SH-SY5Y (cell line): ENCODE measurements around the gene CKS1B.

Experiments
- GATA2 ChIP-seq: IDR thresholded peaks from 2 replicates; pipeline ENCODE4 v1.6.1; 2011; ENCODE audit warnings: mild to moderate bottlenecking, low read depth, low read length
- GATA3 ChIP-seq: IDR thresholded peaks from 2 replicates; pipeline ENCODE4 v1.6.1; 2011; ENCODE audit warnings: low read depth, mild to moderate bottlenecking, low read length, moderate library complexity

DNA sequence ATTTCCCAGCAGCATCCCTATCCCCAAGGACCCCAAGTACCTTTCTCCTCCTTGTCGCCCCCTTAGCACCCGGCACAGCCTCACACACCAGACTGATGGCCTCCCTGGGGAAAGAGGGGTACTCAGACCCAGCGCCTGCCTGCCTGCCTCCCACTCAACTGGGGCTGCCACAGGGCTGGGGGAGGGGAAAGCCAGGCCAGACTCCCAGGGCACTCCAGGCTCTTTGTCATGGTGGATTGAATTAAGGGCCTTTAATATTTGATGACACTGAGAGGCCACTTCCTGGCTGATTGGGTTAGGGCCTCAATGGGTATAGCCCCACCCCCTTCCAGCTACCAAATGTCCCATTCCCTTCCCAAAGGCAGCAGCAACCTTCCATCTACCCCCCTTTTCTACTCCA lies 5.8 kb upstream of the CKS1B start:
- no peak for TF ChIP-seq GATA2
- TF ChIP-seq GATA3: no peak
